Ishikawa (cell line): ENCODE results near the gene CADPS.

Source experiments
- CEBPB ChIP-seq: IDR thresholded peaks from 2 replicates; pipeline ENCODE4 v1.6.1; 2012
- CREB1 ChIP-seq: IDR thresholded peaks from 2 replicates; pipeline ENCODE4 v1.6.1; 2012; ENCODE audit warnings: low read depth
- EP300 ChIP-seq: IDR thresholded peaks from 2 replicates; pipeline ENCODE4 v1.6.1; 2012; ENCODE audit warnings: borderline replicate concordance
- FOXM1 ChIP-seq: IDR thresholded peaks from 2 replicates; pipeline ENCODE4 v1.6.1; 2012; ENCODE audit warnings: low read depth, borderline replicate concordance
- MAX ChIP-seq: IDR thresholded peaks from 2 replicates; pipeline ENCODE4 v1.6.1; 2012
- NFIC ChIP-seq: IDR thresholded peaks from 2 replicates; pipeline ENCODE4 v1.6.1; 2012
- RAD21 ChIP-seq: IDR thresholded peaks from 2 replicates; pipeline ENCODE4 v1.6.1; 2012; ENCODE audit warnings: low read depth
- REST ChIP-seq: IDR thresholded peaks from 2 replicates; pipeline ENCODE4 v1.6.1; 2012; ENCODE audit warnings: low read depth, mild to moderate bottlenecking
- TAF1 ChIP-seq: IDR thresholded peaks from 2 replicates; pipeline ENCODE4 v1.6.1; 2012; ENCODE audit warnings: low read depth, mild to moderate bottlenecking
- TCF12 ChIP-seq: IDR thresholded peaks from 2 replicates; pipeline ENCODE4 v1.6.1; 2012; ENCODE audit warnings: low read depth
- YY1 ChIP-seq: IDR thresholded peaks from 2 replicates; pipeline ENCODE4 v1.6.1; 2012; ENCODE audit warnings: low read depth

- TF ChIP-seq MAX (no peak), EP300 (no peak), CEBPB (no peak), YY1 (no peak), FOXM1 (no peak), REST (no peak), RAD21 (no peak), NFIC (no peak), CREB1 (no peak), TCF12 (no peak), TAF1 (no peak)
These were observed 52.3 kb downstream of the CADPS start for GRCh38 chr3:62822905-62823304.
